Stimulated activated CD8-positive, alpha-beta memory T cell treated with anti-CD3 and anti-CD28 coated beads, Interleukin-15, amount 100 ng/mL, for 4 hours (primary cell): ENCODE data around the gene INPP5K.
"Not testable (repeated sequence)": the region's sequence is repeated elsewhere in the genome, so short reads cannot be mapped to it uniquely, and the experiment has no call there.

ENCODE experiments used
- DNase-seq, 2 donors: peaks; one replicate each; pipeline ENCODE4 v3.0.0-alpha.2; 2020; ENCODE audit warnings: low read depth in 2 of 2

The INPP5K gene

DNA sequence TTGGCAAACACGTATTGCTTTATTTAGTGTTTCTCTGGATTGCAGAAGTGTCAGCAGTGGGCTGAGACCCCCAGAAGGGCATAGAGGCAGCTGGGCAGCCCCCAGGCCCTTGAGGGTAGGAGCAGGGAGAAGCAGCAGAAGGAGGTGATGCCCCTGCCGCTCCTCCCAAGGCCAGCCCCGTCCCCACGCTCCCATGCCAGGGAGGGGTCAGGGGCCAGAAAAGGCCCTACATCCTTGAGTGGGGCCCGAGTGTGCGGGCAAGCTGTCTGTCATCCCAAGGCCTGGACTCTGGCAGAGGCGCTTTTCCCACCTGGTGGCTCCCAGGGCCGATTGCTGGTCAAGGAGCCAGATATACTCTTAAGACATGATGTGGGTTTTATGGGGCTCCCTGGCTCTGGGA lies 52.2 kb downstream of the INPP5K start:
- DNase-seq = no peak

DNA sequence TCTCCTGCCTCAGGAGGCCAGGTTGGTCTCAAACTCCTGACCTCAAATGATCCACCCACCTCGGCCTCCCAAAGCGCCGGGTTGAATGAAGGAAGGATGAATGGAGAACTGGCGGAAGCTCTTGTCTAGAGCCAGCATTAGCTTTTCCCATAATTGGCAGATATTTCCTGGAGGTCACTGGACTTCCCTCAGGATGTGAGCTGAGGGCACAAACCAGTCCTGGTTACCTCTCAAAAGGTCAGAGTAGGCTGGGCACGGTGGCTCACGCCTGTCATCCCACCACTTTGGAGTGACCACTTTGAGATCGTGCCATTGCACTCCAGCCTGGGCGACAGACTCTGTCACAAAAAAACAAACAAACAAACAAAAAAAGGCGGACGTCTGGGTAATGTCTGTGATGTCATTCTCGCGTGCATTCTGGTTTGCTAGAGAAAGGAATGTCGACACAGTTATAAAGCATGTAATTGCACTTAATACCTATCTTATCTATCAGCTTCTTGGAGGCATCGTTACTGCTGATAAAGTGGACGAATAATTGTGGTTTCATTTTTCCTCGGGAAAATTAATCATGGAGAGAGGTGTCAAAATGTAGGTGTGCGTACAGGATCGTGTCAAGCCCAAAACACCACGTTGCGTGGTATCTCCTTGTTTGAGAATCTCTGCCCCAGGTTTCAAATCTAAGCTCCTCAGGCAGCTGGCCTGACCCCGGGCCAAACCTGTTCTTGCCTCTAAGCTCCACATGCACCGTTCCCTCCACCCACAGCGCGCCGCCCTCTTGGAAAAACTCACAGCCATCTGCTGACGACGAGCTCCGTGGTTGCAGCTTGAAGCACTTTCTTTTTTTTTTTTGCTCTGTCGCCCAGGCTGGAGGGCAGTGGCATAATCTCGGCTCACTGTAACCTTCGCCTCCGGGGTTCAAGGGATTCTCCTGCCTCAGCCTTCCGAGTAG lies 54.0 kb downstream of the INPP5K start:
- no peak for DNase-seq

DNA sequence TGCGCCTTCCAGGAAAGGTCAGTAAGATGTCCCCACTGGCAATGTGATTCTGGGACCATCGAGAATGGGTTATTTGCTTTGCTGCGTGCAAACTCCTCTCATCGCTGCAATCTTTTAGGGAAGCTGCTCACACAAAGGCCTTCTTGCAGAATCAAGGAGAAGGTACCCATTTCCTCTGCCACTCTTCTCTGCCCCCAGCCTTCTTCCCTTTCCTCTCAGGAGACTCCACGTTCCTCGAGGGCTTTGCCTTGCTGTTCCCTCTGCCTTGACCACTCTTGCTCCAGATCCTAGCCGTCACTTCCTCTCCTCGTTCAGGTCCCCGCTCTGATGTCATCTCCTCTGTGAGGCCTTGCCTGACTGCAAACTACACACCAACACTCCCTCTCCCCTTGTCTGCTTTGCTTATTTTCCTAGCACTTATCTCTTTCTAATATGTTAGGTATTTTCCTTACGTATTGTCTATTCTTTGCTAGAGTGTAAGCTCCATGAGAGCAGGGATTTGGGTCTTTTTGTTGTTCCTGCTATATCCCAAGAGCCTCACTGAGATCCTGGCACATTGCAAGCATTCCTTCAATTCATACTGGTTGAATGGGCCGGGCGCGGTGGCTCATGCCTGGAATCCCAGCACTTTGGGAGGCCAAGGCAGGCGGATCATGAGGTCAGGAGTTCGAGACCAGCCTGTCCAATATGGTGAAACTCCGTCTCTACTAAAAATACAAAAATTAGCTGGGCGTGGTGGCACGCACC lies 55.0 kb downstream of the INPP5K start:
- no peak for DNase-seq

DNA sequence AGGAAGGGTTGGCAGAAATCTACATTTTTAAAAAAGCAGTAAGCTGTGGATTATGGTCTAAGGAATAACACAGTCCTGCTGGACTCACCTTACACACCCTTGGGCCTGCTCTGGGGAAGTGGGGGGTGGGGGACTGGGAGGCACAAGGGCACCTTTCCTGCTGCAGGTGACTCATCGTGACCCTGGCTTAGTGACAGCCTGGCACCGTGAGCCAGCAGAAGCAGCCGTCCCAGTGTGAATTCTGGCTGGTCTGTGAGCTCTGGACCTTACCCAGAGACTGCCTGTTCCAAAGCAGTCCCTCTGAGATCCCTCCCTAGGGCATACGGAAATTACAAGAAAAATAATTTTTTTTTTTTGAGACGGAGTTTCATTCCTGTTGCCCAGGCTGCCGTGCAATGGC lies 56.2 kb downstream of the INPP5K start:
- no peak for DNase-seq

DNA sequence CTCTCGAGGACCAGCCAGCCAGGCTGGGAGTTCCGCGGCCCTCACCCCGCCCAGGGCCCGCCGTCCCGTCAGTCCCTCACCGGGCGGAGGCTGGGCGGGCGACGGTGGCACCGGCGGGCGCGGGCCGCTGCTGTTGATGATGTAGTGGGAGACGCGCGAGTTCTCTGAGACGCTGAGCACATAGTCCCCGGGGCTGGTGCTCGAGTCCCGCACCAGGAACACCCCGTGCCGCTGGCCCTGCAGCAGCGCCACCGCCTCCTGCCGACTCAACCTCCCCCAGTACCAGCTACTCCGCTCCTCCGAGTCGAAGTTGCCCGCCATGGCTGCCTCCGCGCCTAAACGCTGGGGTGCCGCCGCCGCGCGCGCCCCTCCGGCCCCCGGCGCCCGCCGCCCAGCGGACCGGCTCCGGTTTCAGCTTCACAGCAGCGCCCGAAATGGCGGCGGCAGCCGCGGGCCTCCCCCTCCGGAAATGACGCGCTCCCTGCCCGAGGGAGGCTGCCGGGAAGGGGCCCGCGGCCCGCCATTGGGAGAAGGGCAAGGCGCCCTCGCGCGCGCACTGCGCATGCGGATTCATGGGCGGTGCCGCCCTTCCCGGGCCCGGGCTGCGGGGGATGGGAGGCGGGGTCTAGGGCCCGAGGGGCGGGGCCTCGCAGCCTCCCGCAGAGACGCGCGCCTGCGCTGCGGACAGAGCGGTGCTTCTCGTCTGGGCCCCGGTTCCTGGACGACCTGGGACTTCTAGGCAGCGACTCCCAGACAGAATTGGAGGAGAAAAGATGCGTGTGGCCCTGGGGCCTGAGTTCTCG lies 60.4 kb downstream of the INPP5K start, which contains the start of gene CRK:
Gene CRK (minus strand): TSS at position 436 of the 803 bp plus-strand sequence. CDS start 115 bp downstream, at position 321.
- DNase-seq = peak; percentile 93 to 99

DNA sequence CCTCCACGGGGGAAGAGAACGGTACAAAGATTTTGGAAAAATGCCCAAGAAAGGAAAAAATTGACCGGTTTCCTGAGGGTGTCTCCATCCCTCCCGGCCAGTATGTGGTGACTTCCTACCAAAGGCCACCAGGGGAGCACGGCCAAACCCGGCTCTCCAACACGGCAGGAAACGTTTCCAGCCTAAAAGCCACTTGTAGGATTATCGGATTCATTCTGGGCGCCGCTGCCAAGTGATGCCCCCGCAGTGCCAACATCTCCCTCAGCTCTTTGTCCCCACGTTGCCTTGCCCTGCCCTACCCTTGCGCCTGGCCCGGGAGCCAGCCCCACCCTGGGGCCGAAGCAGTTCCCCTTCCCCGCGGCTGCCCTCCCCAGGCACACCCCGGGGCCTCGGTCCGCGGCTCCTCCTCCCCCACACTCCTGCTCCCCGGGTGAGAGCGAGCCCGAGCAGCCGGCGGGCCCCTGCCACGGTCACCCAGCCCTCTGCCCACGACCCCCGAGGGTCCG lies 61.1 kb downstream of the INPP5K start:
- DNase-seq = no peak

DNA sequence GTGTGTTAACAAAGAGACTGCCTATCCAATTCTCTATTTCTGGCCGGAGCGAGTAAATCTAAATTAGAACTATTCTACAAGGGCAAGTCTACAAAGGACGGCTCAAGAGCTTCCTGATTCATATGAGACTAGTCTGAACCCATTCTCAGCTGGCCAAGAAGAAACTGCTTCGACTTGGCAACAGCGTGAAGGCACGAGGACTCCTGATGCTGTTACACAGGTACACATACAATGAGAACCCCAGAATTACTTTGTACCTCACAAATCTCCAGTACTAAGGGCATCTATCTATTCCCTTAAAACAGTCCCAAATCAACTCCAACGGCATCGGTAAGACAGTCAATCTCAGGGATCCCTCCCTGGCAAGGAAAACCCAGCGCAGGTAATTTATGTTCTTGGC lies 61.9 kb downstream of the INPP5K start:
- no peak for DNase-seq

DNA sequence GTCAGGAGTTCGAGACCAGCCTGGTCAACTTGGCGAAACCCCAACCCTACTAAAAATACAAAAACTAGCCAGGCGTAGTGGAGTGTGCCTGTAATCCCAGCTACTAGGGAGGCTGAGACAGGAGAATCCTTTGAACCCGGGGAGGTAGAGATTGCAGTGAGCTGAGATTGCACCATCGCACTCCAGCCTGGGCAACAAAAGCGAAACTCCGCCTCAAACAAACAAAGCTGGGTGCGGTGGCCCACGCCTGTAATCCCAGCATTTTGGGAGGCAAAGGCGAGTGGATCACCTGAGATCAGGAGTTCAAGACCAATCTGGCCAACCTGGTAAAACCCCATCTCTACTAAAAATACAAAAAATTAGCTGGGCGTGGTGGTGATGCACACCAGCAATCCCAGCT lies 62.7 kb downstream of the INPP5K start:
- not testable (repeated sequence) for DNase-seq

DNA sequence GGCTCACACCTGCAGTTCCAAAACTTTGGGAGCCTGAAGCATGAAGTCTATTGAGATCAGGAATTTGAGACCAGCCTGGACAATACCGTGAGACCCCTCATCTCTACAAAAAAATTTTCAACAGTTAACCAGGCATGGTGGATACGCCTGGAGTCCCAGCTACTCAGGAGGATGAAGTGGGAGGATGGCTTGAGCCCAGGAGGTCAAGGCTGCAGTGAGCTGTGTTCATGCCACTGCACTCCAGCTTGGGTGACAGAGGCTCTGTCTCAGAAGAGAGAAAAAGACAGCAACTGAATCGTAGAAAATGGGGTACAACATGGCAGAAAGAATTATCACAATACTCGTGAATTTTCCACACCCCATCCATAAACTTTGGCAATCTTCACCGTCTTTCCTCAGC lies 63.6 kb downstream of the INPP5K start:
- no peak for DNase-seq

DNA sequence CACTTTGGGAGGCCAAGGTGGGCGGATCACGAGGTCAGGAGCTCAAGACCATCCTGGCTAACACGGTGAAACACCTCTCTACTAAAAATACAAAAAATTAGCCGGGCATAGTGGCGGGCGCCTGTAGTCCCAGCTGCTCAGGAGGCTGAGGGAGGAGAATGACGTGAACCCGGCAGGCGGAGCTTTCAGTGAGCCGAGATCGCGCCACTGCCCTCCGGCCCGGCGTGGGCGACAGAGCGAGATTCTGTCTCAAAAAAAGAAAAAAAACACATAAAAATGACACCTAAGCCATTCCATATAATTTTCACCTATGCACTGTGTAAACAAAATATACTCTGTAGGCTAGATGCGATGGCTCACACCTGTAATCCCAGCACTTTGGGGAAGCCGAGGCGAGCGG lies 66.2 kb downstream of the INPP5K start:
- DNase-seq = not testable (repeated sequence)

DNA sequence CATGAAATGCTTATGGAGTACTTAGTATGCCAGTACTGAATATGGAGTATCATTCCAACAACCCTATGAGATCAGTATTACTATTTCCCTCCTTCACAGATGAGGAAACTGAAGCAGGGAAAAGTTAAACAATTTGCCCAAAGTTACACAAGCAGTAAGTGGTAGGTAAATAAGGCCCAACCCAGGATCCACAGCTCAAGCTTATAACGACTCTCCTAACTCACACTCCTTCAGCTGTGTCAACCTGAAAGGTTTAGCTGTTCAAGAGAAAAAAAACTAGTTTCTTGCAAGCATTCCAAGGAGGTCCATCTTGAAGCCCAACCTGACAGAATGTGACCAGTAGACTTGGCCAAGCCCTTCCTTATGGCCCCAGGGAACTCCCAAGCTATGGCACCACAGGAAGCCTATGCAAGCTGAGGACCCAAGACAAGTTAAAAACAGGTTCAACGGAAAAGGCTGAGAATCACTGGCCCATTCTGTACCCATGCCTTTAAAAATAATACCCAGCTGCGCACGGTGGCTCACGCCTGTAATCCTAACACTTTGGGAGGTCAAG lies 66.9 kb downstream of the INPP5K start:
- DNase-seq = no peak

DNA sequence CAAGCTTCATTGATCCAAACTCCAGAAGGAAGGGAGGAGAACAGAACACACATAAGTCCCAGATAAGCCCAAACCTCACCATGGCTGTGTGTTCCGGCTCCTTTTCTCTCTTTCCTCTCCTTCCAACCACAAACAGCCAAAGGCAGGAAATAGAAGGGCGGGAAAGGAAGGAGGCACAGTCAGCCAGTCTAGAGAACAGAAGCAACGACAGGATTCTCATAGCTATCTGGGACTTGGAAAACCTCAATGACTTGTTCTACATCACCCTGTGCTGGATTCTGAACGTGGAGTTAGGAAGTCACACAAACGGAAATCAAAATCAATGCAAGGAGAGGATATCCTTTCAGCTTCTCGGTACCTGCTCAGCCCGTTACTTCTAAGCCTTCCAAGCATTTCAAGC lies 69.4 kb downstream of the INPP5K start:
- DNase-seq = no peak

DNA sequence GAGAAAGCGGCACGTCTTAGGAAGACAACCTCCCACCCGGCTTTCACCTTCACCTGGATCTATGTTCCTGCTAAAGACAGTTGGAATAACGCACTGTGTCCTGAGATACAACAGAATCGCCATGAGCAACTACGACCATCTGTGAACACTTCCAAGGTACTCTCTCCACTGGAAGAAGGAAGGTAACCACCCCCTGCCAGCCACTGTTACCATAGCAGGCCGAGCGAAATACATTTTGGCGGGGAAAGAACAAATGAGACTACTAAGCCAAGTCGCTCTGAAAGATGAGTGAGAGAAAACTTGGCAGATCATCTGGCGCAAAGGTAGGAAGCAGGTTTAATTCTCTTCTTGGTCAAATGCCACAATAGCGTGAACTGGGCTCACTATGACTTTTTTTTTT lies 70.2 kb downstream of the INPP5K start:
- no peak for DNase-seq

DNA sequence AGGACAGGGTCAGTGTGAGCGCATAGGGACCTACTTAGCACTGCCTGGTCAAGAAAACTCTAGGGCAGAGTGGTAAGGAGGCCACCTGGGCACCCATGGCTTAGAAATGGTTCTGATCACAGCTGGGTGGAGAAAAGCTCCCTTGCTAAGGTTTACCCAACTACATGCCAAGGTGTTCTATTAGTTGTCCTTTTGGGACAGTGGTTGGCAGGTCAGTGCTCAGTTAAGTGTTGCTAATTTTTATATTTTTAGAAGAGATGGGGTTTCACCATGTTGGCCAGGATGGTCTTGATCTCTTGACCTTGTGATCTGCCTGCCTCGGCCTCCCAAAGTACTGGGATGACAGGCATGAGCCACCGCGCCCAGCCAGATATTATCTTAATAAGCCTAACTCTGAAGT lies 70.7 kb downstream of the INPP5K start:
- not testable (repeated sequence) for DNase-seq
